H1 (cell line): ENCODE measurements around the gene ACP6. TPM values are rescaled to one million over a fixed set of nuclear protein-coding genes. Genes with fewer than 3 reads are reported as not detected.

Source experiments
- ASH2L ChIP-seq: fragments of 200-600, 300-600 bp; sonication (generic); IDR thresholded peaks from one replicate; pipeline ENCODE4 v1.7.1; 2017; ENCODE audit warnings: low read length
- BCL11A ChIP-seq, 2 experiments: IDR thresholded peaks; one replicate each; pipeline ENCODE4 v1.6.1; 2011; ENCODE audit warnings: low read depth in 2 of 2, low read length in 2 of 2, mild to moderate bottlenecking in 2 of 2
- CHD2 ChIP-seq: IDR thresholded peaks from 2 replicates; pipeline ENCODE4 v1.6.1; 2012; ENCODE audit warnings: low read length, improper control_type of control experiment
- RAD21 ChIP-seq, 2 experiments: IDR thresholded peaks in 1 of 2; conservative IDR thresholded peaks in 1 of 2; 2 replicates each; pipeline ENCODE4 v1.6.1; 2011; ENCODE audit warnings: low read depth in 2 of 2, low read length in 2 of 2, improper control_type of control experiment in 1 of 2, inconsistent platforms in 1 of 2, mild to moderate bottlenecking in 1 of 2, moderate library complexity in 1 of 2
- RFX5 ChIP-seq: IDR thresholded peaks from 2 replicates; pipeline ENCODE4 v1.6.1; 2011; ENCODE audit warnings: low read depth, low read length, improper control_type of control experiment, borderline replicate concordance
- RNF2 ChIP-seq: fragments of 200-900, 300-1000 bp; sonication (generic); IDR thresholded peaks from 2 replicates; pipeline ENCODE4 v1.7.1; 2016; ENCODE audit warnings: borderline replicate concordance, low read depth, mild to moderate bottlenecking, antibody characterized with exemption, low read length; ENCODE audit not compliant: poor library complexity, severe bottlenecking; ENCODE audit errors: missing control alignments
- SRF ChIP-seq: IDR thresholded peaks from 2 replicates; pipeline ENCODE4 v1.6.1; 2011; ENCODE audit warnings: mild to moderate bottlenecking, low read depth, low read length, moderate library complexity
- USF2 ChIP-seq: IDR thresholded peaks from 2 replicates; pipeline ENCODE4 v1.6.1; 2011; ENCODE audit warnings: low read length, improper control_type of control experiment
- polyA plus RNA-seq, 7 experiments: library from polyadenylated mRNA; depleted of rRNA in 3 of 7; stranded (reverse) in 5 of 7; unstranded in 2 of 7; fragments of >200 nt in 5 of 7; fragments of 200-250 nt in 2 of 7; gene quantifications; 1 replicate in 5 of 7; 2 replicates in 1 of 7; 4 replicates in 1 of 7; pipeline versions ENCODE4 v1.2.1 to v1.2.3, GENCODE V29; 2011 to 2013; ENCODE audit warnings: missing spikeins in 2 of 7, mixed read lengths in 2 of 7
- total RNA-seq: library from RNA; stranded (reverse); fragmentation: NEBNext Ultra II Directional; extraction: Animal tissue kit (Norgen Biotek cat#: 25700); gene quantifications from 2 replicates; pipeline ENCODE4 v1.2.1, GENCODE V29; 2021
- TF ChIP-seq, protein P1 (sequence below): fragments of 300-600 bp; sonication (generic); IDR thresholded peaks from 2 replicates; pipeline ENCODE4 v1.7.1; 2012; ENCODE audit warnings: low read length, moderate library complexity, mild to moderate bottlenecking, inconsistent platforms; ENCODE audit not compliant: insufficient replicate concordance

Gene ACP6
- total and polyA plus RNA-seq, 2 of the 8 experiments (the other 6 are each of a cell fraction or from before 2014, with no cell fraction given): 11.4 to 17.7 TPM

GRCh38 chr1:147643974-147644373, 26.4 kb downstream of the ACP6 start (continued):
- TF ChIP-seq, protein P1, sequence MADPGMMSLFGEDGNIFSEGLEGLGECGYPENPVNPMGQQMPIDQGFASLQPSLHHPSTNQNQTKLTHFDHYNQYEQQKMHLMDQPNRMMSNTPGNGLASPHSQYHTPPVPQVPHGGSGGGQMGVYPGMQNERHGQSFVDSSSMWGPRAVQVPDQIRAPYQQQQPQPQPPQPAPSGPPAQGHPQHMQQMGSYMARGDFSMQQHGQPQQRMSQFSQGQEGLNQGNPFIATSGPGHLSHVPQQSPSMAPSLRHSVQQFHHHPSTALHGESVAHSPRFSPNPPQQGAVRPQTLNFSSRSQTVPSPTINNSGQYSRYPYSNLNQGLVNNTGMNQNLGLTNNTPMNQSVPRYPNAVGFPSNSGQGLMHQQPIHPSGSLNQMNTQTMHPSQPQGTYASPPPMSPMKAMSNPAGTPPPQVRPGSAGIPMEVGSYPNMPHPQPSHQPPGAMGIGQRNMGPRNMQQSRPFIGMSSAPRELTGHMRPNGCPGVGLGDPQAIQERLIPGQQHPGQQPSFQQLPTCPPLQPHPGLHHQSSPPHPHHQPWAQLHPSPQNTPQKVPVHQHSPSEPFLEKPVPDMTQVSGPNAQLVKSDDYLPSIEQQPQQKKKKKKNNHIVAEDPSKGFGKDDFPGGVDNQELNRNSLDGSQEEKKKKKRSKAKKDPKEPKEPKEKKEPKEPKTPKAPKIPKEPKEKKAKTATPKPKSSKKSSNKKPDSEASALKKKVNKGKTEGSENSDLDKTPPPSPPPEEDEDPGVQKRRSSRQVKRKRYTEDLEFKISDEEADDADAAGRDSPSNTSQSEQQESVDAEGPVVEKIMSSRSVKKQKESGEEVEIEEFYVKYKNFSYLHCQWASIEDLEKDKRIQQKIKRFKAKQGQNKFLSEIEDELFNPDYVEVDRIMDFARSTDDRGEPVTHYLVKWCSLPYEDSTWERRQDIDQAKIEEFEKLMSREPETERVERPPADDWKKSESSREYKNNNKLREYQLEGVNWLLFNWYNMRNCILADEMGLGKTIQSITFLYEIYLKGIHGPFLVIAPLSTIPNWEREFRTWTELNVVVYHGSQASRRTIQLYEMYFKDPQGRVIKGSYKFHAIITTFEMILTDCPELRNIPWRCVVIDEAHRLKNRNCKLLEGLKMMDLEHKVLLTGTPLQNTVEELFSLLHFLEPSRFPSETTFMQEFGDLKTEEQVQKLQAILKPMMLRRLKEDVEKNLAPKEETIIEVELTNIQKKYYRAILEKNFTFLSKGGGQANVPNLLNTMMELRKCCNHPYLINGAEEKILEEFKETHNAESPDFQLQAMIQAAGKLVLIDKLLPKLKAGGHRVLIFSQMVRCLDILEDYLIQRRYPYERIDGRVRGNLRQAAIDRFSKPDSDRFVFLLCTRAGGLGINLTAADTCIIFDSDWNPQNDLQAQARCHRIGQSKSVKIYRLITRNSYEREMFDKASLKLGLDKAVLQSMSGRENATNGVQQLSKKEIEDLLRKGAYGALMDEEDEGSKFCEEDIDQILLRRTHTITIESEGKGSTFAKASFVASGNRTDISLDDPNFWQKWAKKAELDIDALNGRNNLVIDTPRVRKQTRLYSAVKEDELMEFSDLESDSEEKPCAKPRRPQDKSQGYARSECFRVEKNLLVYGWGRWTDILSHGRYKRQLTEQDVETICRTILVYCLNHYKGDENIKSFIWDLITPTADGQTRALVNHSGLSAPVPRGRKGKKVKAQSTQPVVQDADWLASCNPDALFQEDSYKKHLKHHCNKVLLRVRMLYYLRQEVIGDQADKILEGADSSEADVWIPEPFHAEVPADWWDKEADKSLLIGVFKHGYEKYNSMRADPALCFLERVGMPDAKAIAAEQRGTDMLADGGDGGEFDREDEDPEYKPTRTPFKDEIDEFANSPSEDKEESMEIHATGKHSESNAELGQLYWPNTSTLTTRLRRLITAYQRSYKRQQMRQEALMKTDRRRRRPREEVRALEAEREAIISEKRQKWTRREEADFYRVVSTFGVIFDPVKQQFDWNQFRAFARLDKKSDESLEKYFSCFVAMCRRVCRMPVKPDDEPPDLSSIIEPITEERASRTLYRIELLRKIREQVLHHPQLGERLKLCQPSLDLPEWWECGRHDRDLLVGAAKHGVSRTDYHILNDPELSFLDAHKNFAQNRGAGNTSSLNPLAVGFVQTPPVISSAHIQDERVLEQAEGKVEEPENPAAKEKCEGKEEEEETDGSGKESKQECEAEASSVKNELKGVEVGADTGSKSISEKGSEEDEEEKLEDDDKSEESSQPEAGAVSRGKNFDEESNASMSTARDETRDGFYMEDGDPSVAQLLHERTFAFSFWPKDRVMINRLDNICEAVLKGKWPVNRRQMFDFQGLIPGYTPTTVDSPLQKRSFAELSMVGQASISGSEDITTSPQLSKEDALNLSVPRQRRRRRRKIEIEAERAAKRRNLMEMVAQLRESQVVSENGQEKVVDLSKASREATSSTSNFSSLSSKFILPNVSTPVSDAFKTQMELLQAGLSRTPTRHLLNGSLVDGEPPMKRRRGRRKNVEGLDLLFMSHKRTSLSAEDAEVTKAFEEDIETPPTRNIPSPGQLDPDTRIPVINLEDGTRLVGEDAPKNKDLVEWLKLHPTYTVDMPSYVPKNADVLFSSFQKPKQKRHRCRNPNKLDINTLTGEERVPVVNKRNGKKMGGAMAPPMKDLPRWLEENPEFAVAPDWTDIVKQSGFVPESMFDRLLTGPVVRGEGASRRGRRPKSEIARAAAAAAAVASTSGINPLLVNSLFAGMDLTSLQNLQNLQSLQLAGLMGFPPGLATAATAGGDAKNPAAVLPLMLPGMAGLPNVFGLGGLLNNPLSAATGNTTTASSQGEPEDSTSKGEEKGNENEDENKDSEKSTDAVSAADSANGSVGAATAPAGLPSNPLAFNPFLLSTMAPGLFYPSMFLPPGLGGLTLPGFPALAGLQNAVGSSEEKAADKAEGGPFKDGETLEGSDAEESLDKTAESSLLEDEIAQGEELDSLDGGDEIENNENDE: no peak
- TF ChIP-seq ASH2L (no peak), USF2 (no peak), SRF (no peak), CHD2 (no peak), RAD21 (IDR thresholded peaks at IDR 0.05 in 1 of 2, conservative IDR thresholded peaks at IDR 0.05 in 1 of 2; ENCODE audit: low read depth in 2 of 2, low read length in 2 of 2) (no peak), RFX5 (no peak), RNF2 (no peak), BCL11A (IDR thresholded peaks at IDR 0.05; ENCODE audit: low read depth in 2 of 2, low read length in 2 of 2) (no peak)
